DND-41 (cell line): ENCODE results near the gene CDH23.

ENCODE experiments used
- CTCF ChIP-seq: IDR thresholded peaks from 2 replicates; pipeline ENCODE4 v1.5.1; 2012; ENCODE audit warnings: borderline replicate concordance, low read length, moderate library complexity, mild to moderate bottlenecking; ENCODE audit not compliant: poor library complexity, severe bottlenecking; ENCODE audit errors: extremely low read depth
- EZH2 ChIP-seq: IDR thresholded peaks from 3 replicates; pipeline ENCODE4 v1.6.1; 2012; ENCODE audit warnings: borderline replicate concordance, low read depth, mild to moderate bottlenecking, moderate library complexity, low read length, inconsistent platforms; ENCODE audit not compliant: severe bottlenecking

- TF ChIP-seq CTCF (no peak), EZH2 (no peak)
Observed at GRCh38 chr10:71805776-71806703, 409.3 kb downstream of the CDH23 start.
